ENCODE data around the gene SLC23A3.

DNA sequence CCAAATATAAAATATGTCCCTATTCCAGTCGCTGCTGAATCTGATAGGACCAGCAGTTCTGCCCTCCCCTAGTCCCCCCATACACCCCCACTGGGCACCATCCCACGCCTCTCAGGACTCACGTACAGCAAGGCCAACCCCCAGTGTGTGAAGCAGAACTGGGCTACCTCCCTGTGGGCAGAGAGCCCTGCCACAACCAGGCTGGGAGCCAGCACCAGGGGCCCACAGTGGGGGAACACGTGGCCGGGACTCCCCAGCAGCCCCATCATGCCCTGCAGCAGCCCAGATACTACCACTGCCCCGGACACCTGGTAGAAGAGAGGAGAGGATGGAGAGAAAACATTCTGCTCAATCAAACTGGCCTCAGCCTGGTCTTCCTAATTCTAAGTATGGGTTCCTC, 1.3 kb downstream of the SLC23A3 start:
- TF ChIP-seq, protein P1, sequence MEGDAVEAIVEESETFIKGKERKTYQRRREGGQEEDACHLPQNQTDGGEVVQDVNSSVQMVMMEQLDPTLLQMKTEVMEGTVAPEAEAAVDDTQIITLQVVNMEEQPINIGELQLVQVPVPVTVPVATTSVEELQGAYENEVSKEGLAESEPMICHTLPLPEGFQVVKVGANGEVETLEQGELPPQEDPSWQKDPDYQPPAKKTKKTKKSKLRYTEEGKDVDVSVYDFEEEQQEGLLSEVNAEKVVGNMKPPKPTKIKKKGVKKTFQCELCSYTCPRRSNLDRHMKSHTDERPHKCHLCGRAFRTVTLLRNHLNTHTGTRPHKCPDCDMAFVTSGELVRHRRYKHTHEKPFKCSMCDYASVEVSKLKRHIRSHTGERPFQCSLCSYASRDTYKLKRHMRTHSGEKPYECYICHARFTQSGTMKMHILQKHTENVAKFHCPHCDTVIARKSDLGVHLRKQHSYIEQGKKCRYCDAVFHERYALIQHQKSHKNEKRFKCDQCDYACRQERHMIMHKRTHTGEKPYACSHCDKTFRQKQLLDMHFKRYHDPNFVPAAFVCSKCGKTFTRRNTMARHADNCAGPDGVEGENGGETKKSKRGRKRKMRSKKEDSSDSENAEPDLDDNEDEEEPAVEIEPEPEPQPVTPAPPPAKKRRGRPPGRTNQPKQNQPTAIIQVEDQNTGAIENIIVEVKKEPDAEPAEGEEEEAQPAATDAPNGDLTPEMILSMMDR (IDR thresholded peaks at IDR 0.05) = no peak
- TF ChIP-seq POLR2AphosphoS5 (IDR thresholded peaks at IDR 0.05; ENCODE audit: insufficient read depth in 1 of 2, low read depth in 1 of 2) = no peak
